GDM1 (cell line): ENCODE data around the gene SELENBP1.
A peak's percentile ranks its signal among the peaks of the same experiment; 100 is the strongest.
"Not testable (repeated sequence)": the region's sequence is repeated elsewhere in the genome, so short reads cannot be mapped to it uniquely, and the experiment has no call there.

ENCODE experiments used
- DNase-seq: peaks from one replicate; lab custom pipeline; 2025; lab: John Stamatoyannopoulos, UW

SELENBP1 gene

GRCh38 chr1:151372058-151372934 lies at the start of gene SELENBP1:
TSS of gene SELENBP1 (minus strand) at chr1:151372705. CDS start at chr1:151372641, 64 bp downstream.
- DNase-seq: no peak

GRCh38 chr1:151419819-151420218 lies 47.3 kb upstream of the SELENBP1 start:
- DNase-seq: no peak

- DNase-seq: no peak
Measured at GRCh38 chr1:151418081-151418480, 45.6 kb upstream of the SELENBP1 start.

- DNase-seq: no peak
Measured at GRCh38 chr1:151416231-151416630, 43.7 kb upstream of the SELENBP1 start.

GRCh38 chr1:151411884-151412283 lies 39.4 kb upstream of the SELENBP1 start:
- DNase-seq: no peak

GRCh38 chr1:151408891-151409290 lies 36.4 kb upstream of the SELENBP1 start:
- no peak for DNase-seq

GRCh38 chr1:151407304-151407703 lies 34.8 kb upstream of the SELENBP1 start:
- no peak for DNase-seq

- no peak for DNase-seq
Measured at GRCh38 chr1:151406176-151406575, 33.7 kb upstream of the SELENBP1 start.

- DNase-seq: no peak
Measured at GRCh38 chr1:151405187-151405951, 32.9 kb upstream of the SELENBP1 start.

- no peak for DNase-seq
Measured at GRCh38 chr1:151403612-151404011, 31.1 kb upstream of the SELENBP1 start.

- no peak for DNase-seq
Measured at GRCh38 chr1:151402764-151403163, 30.3 kb upstream of the SELENBP1 start.

- DNase-seq: no peak
Measured at GRCh38 chr1:151401860-151402259, 29.4 kb upstream of the SELENBP1 start.

- no peak for DNase-seq
Measured at GRCh38 chr1:151401125-151401788, 28.8 kb upstream of the SELENBP1 start.

GRCh38 chr1:151399324-151400171 lies 27.0 kb upstream of the SELENBP1 start, which contains the start of gene PSMB4:
TSS of gene PSMB4 (plus strand) at chr1:151399573. CDS start at chr1:151399588, 15 bp downstream.
- DNase-seq: peak; percentile 82

GRCh38 chr1:151396265-151396664 lies 23.8 kb upstream of the SELENBP1 start:
- not testable (repeated sequence) for DNase-seq

- DNase-seq: no peak
Measured at GRCh38 chr1:151393583-151393982, 21.1 kb upstream of the SELENBP1 start.

GRCh38 chr1:151391079-151391563 lies 18.6 kb upstream of the SELENBP1 start:
- no peak for DNase-seq

- not testable (repeated sequence) for DNase-seq
Measured at GRCh38 chr1:151390221-151391078, 17.9 kb upstream of the SELENBP1 start.

- no peak for DNase-seq
Measured at GRCh38 chr1:151386002-151386401, 13.5 kb upstream of the SELENBP1 start.

- no peak for DNase-seq
Measured at GRCh38 chr1:151384584-151384983, 12.1 kb upstream of the SELENBP1 start.
